ENCODE measurements around the gene GPR84. TPM values are rescaled to one million over a fixed set of nuclear protein-coding genes. Genes with fewer than 3 reads are reported as not detected.

Gene GPR84
- total RNA-seq, 2 experiments from 2014 or later: 0.27 to 0.53 TPM

DNA sequence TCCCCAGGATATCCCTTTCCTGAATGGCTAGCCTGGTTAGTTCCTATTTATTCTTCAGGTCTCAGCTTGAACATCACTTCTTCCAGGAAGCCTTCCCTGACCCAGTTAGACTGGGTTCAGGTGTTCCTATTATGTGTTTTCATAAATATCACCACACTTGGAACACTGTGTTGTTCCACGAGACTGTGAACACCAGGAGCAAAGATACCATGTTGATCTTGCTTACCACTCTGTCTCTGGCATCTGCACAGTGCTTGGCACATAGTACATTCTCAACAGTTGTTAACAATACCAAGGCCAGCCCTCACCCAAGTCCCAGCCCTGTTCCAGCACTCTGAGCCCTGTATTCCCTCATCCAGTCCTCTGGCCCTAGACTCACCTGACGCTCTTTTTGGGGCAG is 33.9 kb upstream of the GPR84 start:
- Mint-ChIP-seq H3K9me3 (no peaks in the 10 kb centered on the region), H3K27me3 (no peaks in the 10 kb centered on the region), H3K36me3 (ENCODE audit: low read depth) (peaks cover 94% of the 10 kb centered on the region), H3K27ac (no peak overlapping the region), H3K4me3 (no peak overlapping the region), H3K4me1 (ENCODE audit: low read depth) (peaks cover 21% of the 10 kb centered on the region)
- POLR2A ChIA-PET: interaction anchor here (2.1 to 4.9 kb wide), 4 partner anchors 14 to 118 kb away, joined by 10 to 61 read pairs (median 48); partner anchors contain the start of genes CBX5, HNRNPA1 and ITGA5
- intact Hi-C loops (cut with DNase I, micrococcal nuclease): loop anchor here in 1 of 2 experiments (2.0 kb wide), 1 partner anchor 15 kb away; no protein-coding TSS in a partner anchor
- DNase-seq: no peak
- Histone ChIP-seq H3K36me3 (ENCODE audit: insufficient read depth, low read length) (peaks cover 92% of the 10 kb centered on the region), H3K4me3 (ENCODE audit: low read length) (no peak overlapping the region), H3K27ac (ENCODE audit: low read depth in 1 of 2, low read length in 2 of 2) (no peak overlapping the region), H3K9me3 (ENCODE audit: control insufficient read depth in 1 of 2, insufficient read depth in 1 of 2, low read length in 2 of 2) (no peaks in the 10 kb centered on the region), H3K27me3 (ENCODE audit: control insufficient read depth in 1 of 2, insufficient read depth in 2 of 2, low read length in 2 of 2) (no peaks in the 10 kb centered on the region), H3K4me1 (ENCODE audit: insufficient read depth, low read length) (peaks cover 19% of the 10 kb centered on the region)
- CTCF ChIA-PET: interaction anchor here (1.1 to 8.6 kb wide), 6 partner anchors 8 to 99 kb away, joined by 3 to 153 read pairs (median 10); partner anchors contain the start of genes ITGA5 and NCKAP1L
- no peak for ATAC-seq (ENCODE audit: poor library complexity)
- TF ChIP-seq, protein P1, sequence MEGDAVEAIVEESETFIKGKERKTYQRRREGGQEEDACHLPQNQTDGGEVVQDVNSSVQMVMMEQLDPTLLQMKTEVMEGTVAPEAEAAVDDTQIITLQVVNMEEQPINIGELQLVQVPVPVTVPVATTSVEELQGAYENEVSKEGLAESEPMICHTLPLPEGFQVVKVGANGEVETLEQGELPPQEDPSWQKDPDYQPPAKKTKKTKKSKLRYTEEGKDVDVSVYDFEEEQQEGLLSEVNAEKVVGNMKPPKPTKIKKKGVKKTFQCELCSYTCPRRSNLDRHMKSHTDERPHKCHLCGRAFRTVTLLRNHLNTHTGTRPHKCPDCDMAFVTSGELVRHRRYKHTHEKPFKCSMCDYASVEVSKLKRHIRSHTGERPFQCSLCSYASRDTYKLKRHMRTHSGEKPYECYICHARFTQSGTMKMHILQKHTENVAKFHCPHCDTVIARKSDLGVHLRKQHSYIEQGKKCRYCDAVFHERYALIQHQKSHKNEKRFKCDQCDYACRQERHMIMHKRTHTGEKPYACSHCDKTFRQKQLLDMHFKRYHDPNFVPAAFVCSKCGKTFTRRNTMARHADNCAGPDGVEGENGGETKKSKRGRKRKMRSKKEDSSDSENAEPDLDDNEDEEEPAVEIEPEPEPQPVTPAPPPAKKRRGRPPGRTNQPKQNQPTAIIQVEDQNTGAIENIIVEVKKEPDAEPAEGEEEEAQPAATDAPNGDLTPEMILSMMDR (IDR thresholded peaks at IDR 0.05): no peak

DNA sequence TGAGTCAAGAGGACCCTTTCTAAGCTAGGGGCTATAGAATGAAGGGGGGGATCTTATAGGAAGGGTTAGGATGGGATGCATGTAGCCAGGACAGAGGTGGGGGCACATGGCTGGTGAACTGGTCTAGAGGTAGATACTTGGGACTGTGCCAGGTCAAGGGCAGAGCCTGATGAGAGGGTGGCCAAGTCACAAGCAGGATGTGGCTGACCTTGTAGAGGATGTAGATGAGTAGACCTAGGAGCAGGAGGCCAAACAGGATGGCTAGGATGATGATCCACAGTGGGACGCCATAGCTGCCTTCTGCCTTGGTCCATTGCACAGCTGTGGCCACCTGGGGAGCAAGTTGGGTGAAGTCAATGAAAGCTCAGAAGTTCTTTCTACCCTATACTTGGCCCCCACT is 32.9 kb upstream of the GPR84 start:
- no peak for DNase-seq
- Mint-ChIP-seq H3K36me3 (ENCODE audit: low read depth) (peaks cover 84% of the 10 kb centered on the region), H3K9me3 (no peaks in the 10 kb centered on the region), H3K27ac (no peak overlapping the region), H3K4me1 (ENCODE audit: low read depth) (peaks cover 27% of the 10 kb centered on the region), H3K4me3 (no peak overlapping the region), H3K27me3 (no peaks in the 10 kb centered on the region)
- no peaks in the 10 kb centered on the region for H3K27me3 ChIP-seq (ENCODE audit: control insufficient read depth in 1 of 2, insufficient read depth in 2 of 2, low read length in 2 of 2)
- POLR2A ChIA-PET: interaction anchor here (2.3 to 3.9 kb wide), 2 partner anchors 16 to 41 kb away, joined by 9 to 61 read pairs; no protein-coding TSS in a partner anchor
- H3K4me3 ChIP-seq (ENCODE audit: low read length): no peak overlapping the region
- ATAC-seq (ENCODE audit: poor library complexity): no peak
- H3K9me3 ChIP-seq (ENCODE audit: control insufficient read depth in 1 of 2, insufficient read depth in 1 of 2, low read length in 2 of 2): no peaks in the 10 kb centered on the region
- H3K27ac ChIP-seq (ENCODE audit: low read depth in 1 of 2, low read length in 2 of 2): no peak overlapping the region
- peaks cover 26% of the 10 kb centered on the region for H3K4me1 ChIP-seq (ENCODE audit: insufficient read depth, low read length)
- peaks cover 85% of the 10 kb centered on the region for H3K36me3 ChIP-seq (ENCODE audit: insufficient read depth, low read length)
- CTCF ChIA-PET: interaction anchor here (1.4 to 4.1 kb wide), 2 partner anchors 17 to 42 kb away, joined by 4 to 153 read pairs; no protein-coding TSS in a partner anchor
- intact Hi-C loops (cut with DNase I, micrococcal nuclease): no loop called here
- TF ChIP-seq, protein P1 (IDR thresholded peaks at IDR 0.05): no peak

DNA sequence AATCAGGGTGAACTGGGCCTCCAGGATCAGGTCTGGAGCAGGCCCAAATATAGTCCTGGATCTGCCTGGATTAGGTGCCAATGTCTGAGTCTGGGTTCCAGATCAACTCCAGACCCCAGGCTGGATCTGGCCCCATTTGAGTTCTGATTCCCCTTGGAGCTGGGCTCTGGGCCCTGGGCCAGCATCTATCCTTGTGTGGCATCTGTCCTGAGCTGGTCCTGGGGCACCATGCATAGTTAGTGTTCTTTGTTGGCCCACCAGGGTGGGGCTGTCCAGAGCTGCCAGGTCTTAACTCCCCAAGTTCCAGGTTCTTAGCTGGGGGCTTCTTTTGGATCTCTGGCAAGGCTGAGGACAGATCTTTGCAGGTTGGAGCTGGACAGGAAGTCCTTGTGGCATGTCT is 31.3 kb upstream of the GPR84 start:
- ATAC-seq (ENCODE audit: poor library complexity): no peak
- CTCF ChIA-PET: interaction anchor here (1.3 kb wide), 1 partner anchor 44 kb away, joined by 4 read pairs; no protein-coding TSS in a partner anchor
- TF ChIP-seq, protein P1 (IDR thresholded peaks at IDR 0.05): no peak

More for the DNA sequence above, 31.3 kb upstream of the GPR84 start:
- POLR2A ChIA-PET: interaction anchor here (2.3 kb wide), 1 partner anchor 17 kb away, joined by 9 read pairs; no protein-coding TSS in a partner anchor
- no peak overlapping the region for H3K27ac Mint-ChIP-seq
- H3K4me1 Mint-ChIP-seq (ENCODE audit: low read depth): peaks cover 41% of the 10 kb centered on the region
- Histone ChIP-seq H3K4me3 (ENCODE audit: low read length) (no peak overlapping the region), H3K27me3 (ENCODE audit: control insufficient read depth in 1 of 2, insufficient read depth in 2 of 2, low read length in 2 of 2) (no peaks in the 10 kb centered on the region), H3K36me3 (ENCODE audit: insufficient read depth, low read length) (peaks cover 69% of the 10 kb centered on the region), H3K4me1 (ENCODE audit: insufficient read depth, low read length) (peaks cover 41% of the 10 kb centered on the region), H3K9me3 (ENCODE audit: control insufficient read depth in 1 of 2, insufficient read depth in 1 of 2, low read length in 2 of 2) (no peaks in the 10 kb centered on the region), H3K27ac (ENCODE audit: low read depth in 1 of 2, low read length in 2 of 2) (no peak overlapping the region)
- H3K27me3 Mint-ChIP-seq: no peaks in the 10 kb centered on the region
- H3K36me3 Mint-ChIP-seq (ENCODE audit: low read depth): peaks cover 72% of the 10 kb centered on the region
- intact Hi-C loops (cut with DNase I, micrococcal nuclease): no loop called here
- H3K9me3 Mint-ChIP-seq: no peaks in the 10 kb centered on the region
- no peak overlapping the region for H3K4me3 Mint-ChIP-seq
- no peak for DNase-seq

Data from CD4-positive, alpha-beta T cell (primary cell).